HG02885 (cell line): ENCODE results near the gene COPG2.
"Not testable (repeated sequence)": the region's sequence is repeated elsewhere in the genome, so short reads cannot be mapped to it uniquely, and the experiment has no call there.

Experiments
- ATAC-seq: cut with Tn5 transposase; IDR thresholded peaks from one replicate; pipeline ENCODE4 v1.9.1; 2021; ENCODE audit warnings: mild to moderate bottlenecking; ENCODE audit not compliant: unreplicated experiment, poor library complexity

Gene COPG2, protein sequence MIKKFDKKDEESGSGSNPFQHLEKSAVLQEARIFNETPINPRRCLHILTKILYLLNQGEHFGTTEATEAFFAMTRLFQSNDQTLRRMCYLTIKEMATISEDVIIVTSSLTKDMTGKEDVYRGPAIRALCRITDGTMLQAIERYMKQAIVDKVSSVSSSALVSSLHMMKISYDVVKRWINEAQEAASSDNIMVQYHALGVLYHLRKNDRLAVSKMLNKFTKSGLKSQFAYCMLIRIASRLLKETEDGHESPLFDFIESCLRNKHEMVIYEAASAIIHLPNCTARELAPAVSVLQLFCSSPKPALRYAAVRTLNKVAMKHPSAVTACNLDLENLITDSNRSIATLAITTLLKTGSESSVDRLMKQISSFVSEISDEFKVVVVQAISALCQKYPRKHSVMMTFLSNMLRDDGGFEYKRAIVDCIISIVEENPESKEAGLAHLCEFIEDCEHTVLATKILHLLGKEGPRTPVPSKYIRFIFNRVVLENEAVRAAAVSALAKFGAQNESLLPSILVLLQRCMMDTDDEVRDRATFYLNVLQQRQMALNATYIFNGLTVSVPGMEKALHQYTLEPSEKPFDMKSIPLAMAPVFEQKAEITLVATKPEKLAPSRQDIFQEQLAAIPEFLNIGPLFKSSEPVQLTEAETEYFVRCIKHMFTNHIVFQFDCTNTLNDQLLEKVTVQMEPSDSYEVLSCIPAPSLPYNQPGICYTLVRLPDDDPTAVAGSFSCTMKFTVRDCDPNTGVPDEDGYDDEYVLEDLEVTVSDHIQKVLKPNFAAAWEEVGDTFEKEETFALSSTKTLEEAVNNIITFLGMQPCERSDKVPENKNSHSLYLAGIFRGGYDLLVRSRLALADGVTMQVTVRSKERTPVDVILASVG

DNA sequence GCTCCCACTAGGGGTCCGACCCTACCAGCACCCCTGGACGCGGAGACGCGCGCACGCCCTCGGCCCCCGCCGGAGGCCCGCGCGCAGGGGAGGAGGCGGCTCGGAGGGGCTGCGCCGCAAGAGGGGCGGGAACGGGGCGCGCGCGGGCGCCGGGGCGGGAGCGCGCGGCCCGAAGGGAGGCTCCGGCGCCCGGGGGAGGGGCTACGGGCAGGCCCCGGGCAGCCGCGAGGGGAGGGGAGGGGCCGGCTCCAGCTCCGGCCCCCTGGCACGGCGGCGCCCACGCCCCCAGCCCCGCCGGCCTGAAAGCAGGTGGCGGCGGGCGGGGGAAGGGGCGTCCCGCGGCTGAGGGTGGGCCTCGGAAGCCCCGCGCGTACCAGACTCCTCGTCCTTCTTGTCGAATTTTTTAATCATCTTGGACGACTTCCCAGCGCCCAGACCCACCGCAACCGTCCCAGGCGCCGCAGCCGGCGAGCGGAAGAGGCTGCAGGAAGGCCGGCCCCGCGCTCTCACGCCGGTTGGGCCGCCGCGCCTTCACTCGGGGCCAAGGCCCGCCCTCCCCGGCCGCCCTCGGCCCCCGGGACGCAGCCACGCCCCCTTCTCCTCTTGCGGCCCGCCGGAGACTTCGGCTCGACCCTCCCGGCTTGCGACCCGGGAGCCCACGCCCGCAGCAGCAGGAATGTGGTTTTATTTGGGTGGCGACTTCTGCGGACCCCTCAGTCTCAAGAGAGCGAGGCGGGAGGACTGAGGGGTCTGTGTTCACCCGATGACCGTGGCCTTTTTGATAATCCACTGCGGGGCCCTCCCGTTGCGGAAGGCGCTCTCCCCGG is at the start of gene COPG2:
COPG2 (minus strand) TSS at position 491 of the 827 bp plus-strand sequence; CDS start at position 411, 80 bp downstream.
- peak; percentile 95 for ATAC-seq

DNA sequence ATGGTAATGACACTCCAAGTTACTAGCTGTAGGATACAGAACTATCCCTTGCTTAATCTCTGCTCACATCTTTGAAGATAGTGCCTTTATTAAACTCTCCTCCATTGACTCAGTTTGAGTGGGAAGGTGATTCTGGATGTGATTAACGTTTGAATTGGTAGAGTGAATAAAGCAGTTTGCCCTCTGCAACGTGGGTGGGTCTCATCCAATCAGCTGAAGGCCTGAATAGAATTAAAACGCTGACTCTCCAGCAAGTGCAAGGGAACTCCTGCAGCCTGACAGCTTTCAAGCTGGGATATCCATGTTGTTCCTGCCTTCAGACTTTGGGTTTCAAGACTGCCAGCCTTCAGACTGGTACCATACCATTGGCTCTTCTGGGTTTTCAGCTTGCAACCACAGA is 43.9 kb upstream of the COPG2 start:
- ATAC-seq = no peak

DNA sequence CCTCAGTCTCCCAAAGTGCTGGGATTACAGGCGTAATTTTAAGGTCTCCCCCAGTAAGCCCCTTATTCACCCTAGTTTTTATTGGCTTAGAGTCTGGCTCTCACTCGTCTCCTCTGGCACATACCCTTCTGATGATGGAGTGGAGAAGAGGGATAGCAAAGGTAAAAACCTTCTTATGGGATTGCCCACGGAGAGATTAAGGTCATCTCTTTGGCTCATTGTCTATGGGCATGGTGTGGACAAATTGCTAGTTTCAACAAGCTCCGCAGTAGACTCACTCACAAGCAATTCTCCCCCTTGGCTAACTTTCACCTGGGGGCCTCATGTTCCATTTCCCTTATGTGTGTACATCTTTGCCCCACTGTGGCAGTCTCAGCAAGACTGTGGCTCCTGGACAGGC is 40.2 kb upstream of the COPG2 start:
- ATAC-seq = no peak

DNA sequence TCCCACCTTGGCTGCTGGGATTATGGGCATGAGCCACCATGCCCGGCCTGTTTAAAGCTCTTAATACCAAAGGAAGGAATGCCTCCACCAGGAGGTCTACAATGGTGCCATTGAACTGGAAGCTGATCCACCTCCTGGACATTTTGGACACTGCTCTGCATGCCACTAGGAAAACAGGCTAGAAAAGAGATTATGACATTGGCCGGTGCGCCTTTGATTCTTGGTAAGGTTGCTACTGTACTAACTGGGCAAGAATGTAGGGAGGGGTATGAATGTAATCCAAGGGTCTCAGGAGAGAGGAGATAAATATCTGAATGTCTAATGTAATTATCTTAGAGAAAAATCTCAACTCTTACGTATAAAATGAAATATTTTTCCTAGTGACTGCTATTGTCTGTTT is 39.5 kb upstream of the COPG2 start:
- no peak for ATAC-seq

DNA sequence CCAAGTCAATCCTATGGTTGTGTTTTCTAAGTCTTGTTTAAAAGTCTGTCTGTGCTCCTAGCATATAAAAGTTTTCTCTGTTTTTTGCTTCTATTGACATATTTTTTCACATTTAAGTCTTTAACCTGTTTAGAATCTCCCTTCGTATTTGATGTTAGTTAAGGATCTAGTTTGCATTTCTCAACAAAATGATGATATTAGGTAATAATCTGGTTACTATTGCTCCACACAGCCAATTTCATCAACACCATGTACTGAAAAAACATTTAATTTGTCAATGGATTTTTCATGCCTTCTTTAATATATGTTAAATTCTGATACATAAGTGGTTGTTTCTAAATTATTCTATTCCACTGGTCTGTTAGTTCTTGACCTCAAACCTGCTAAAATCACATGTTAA is 35.3 kb upstream of the COPG2 start:
- no peak for ATAC-seq

DNA sequence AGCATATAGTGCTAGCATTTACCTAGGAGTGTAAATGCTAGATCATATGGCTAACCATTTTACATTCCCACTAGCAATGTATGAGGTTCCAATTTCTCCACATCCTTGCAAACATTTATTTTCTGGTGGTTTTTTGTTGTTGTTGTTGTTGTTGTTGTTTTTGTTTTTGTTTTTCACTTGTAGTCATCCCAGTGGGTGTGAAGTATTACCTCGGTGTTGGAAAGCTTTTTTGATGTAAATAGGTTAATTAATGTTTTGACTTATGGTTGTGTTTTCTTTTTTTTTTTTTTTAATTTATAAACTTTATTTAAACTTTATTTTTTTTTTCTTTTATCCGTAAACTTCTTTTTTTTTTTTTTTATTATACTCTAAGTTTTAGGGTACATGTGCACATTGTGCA is 33.1 kb upstream of the COPG2 start:
- ATAC-seq = no peak

DNA sequence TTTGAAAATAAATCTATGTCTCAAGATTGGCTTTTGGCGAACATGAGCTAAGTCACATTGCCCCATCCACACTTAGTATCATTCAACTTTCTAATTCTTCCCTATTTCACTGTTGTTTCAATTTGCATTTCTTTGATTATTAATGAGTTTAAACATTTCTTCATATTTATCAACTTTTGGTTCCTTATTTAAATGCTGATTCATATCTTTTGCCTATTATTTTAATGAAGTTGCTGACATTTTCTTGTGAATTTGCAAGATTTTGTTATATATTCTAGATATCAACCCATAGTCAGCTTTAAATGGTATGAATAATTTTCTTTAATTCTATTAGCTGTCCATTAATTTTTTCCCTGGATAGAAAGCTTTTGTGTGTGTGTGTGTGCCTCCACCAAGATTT is 32.2 kb upstream of the COPG2 start:
- no peak for ATAC-seq

DNA sequence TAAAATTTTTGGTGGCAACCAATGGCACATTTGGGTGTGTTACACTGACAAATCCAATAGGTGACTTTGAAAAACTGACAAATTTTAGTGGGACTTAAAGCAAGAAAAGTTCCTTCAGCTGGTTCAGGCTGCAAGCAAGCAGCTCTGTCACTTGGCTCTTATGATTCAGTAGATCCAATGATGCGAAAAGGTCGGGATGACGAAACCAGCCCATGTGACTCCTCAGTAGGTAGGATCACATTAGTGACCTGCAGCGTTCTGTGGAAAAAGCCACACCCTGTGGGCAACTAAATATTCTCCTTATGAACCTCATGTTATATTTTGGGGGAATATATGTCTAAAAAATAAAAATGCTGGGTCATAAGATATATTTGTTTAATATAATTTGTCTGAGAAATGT is 31.1 kb upstream of the COPG2 start:
- ATAC-seq = no peak

DNA sequence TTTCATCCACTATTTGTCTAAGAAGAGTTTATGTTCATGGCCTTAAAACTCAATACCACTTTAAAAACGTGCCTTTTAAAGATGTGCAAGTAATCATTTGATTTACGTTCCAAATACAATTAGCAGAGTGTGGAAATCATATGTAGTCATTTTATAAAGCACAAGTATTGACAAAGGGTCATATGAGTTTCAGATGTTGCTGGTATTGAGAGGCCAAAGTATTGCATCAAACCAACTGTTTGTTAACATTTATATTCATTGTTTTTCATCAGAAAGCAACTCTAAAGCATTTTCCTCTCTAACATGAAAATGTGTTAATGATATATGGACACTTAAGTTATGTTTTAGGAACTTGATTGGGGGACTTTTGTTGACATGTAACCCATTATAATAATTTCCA is 29.3 kb upstream of the COPG2 start:
- no peak for ATAC-seq

DNA sequence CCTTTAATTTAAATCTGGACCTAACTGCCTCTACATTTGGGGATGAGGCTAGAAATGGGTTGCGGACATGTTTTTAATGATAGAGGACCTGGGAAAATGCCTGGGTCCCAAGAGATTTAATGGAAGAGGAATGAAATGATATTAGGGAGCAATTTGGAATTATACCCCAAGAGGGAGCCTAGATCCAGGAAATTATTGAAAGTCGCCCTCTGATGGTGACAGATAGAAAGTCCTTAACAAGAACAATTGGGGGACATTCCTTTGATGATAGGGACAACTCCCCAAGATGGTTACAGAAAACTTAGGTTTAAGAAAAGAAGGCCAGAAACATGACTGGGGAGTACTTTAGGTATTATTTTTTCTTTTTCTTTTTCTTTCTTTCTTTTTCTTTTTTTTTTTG is 27.3 kb upstream of the COPG2 start:
- no peak for ATAC-seq

DNA sequence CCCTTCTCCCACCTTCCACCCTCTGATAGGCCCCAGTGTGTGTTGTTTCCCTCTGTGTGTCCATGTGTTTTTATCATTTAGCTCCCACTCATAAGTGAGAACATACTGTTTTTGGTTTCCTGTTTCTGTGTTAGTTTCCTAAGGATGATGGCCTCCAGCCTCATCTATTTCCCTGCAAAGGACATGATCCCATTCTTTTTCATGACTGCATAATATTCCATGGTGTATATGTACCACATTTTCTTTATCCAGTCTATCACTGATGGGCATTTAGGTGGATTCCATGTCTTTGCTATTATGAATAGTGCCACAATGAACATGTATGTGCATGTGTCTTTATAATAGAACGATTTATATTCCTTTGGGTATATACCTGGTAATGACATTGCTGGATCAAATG is 23.8 kb upstream of the COPG2 start:
- ATAC-seq = not testable (repeated sequence)

DNA sequence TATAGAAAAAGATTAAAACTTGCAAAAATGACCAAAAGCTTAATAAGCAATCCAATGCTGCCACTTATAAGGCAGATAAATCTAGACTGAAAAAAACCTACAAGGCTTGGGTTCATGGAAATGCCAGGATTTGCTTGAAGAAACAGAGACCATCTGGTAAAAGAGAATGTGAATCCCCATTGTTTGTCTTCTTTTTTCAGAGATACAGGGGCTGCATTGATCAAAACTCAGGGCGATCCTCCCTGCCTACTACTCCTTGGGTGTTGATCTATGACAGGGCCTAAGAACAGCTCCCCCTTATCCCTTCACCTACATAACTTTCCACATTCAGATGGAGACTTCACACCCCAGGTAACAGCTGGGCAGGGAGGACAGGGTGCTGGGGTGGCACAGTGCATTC is 21.1 kb upstream of the COPG2 start:
- no peak for ATAC-seq

DNA sequence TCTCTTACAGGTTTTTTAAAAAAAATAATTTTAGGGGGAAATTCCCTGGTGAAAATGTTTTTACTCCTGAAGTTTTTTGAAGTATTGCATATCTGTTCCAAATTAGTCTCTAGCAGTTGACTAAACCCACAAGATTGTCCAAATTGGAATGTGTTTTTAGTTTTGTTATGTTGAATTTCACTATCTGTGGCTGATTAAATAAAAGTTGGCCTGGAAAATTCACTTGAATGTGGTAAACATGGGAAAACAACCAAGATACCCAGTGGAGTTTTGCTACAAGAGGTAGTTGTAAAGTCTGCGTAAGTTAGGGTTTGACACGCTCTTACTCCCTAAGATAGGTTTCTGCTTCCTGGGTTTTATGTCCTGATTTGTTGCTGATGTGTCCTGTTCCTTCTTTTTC is 14.5 kb upstream of the COPG2 start:
- no peak for ATAC-seq

DNA sequence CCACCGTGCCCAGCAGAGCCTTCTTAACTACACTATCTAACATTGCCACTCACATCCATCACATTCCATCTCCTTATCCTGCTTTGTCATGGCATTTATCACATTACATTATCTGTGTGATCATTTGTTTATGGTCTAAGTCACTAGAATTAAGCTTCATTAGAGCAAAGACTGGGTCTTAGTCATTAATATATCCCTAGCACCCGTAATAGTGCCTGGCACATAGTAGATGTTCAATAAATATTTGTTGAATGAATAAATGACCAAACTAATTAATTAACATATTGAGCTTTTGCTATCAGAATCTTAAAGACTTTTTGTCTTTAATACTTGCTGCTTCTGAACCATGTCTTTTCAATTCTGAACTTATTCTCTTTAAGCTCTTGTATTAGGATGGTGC is 5.9 kb upstream of the COPG2 start:
- no peak for ATAC-seq

DNA sequence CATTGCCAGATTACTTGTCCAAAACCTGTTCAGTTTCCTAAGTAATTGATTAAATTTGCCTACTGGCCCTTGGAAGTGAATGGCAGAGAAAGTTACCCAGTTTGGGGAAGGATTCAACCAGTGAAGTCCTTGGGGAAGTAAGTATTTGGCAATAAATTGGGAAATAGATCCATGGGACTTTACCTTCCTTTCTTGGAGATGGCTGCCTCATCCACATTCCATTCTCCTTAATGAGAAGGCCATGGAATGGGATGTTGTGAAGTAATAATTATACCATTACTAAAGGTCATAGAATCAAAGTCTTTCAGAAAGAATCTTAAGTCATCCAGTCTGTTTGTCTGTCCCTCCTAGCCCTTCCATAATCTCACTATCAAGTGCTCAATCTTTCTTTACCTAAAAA is 4.5 kb upstream of the COPG2 start:
- no peak for ATAC-seq

DNA sequence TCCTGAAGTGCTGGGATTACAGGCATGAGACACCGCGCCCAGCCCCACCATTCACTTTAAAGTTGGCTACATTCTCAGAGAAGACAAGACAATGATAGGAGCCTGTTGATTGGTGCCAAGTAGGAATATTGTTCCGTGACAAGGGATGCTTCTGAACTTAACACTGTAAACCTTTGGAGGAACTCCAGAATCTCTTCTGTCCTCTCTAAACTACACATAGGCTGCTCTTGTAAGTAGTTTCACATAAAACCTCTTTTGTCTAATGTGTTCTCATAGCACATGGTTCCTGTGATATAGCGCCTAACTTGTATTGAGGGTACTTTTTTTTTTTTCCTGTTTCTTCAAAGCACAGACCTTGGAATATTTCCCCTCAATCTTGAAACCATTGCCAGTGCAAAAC is 3.6 kb upstream of the COPG2 start:
- ATAC-seq = no peak

DNA sequence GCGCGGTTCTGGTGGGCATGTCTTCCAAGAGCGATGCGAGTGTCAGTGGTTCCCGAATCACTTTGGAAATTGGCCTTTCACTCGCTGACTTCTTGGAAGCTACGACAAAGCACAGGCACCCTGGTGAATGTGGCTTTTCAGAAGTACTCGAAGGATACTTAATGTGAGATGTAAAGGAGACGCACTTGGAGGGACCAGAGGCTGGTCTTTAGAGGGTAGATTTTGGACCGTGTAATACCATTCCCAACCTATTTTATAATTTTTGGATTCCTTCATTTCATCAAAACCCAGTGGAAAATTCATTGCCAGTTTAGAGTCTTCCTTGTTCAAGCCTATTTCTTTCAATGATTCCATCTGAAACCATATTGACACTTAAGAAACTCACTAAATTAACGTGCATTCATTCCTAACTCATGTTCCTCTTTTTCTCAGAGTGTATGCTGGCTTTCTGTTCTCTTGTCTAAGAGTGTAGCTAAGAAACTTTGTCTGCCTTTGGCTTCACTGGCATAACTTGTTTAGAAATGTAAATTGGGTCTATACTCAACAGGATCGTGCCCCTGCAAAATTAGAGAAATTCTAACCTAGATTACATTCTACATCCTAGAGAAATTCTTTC is 645 bp upstream of the COPG2 start:
- ATAC-seq = no peak

DNA sequence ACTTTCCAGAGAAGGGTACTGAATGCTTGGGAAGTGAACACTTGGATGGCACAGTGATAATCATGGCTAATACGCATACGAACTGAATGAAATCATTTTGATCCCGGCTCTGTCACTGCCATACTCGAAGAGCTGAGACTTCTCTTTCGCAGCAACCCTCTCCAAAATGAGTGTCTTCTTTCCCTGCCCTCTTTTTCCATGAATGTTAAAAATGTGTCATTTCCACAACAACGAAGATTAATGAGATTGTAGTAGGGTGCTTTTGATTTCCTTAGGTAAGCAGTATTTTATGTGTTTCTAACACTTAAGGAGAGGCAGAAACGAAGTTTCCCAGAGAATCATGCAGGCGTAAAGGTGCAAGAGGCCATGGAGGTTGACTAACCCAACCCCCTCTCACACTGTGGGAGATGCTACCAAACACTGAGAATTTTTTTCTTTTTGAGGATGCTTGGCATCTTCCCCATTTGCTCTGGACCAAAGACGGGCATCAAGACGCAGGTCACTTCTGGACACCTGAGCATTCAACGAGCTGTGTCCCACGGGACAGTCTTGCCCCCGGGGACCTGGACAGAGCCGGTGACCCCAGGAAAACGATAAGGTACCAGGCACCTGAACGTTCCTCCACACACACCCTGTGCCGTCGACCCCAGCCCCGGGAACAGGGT is 823 bp downstream of the COPG2 start:
- peak; percentile 1 for ATAC-seq

DNA sequence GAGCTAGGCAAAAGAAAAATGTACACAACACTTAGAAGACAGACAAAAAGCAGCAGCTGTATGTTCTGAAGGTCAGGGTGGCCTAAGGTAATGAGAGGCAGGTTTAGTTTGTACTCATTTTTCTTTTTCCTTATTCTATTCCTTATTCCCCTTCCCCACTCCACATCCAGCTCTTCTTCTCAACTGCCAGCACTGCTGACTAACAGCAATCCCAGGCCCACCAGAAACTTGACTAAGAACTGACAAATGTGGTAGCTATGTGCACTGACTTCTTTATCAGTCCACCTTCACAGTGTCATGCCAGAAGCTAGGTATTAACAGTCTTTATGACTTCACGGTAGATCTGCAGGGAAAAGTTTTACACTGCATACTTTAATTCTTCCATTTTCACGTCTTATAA is 6.1 kb downstream of the COPG2 start:
- ATAC-seq = no peak

DNA sequence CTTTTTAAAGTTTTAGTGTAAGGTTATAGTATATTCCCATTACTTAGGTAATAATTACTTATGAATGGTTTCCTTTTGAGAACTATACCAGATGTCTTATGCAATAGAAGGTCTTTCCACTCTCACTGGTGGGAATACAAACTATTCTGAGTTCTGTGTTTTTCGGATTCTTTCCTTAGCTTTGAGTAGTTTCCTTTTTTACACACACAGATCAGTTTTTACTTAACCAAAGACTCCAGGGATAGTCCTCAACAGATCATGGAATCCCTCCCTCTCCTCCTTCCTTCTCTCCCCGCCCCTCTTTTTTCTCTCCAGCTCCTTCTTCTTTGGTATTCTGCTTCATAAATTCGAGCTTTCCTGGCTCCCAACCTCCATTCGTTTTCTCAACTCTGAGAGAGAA is 13.3 kb downstream of the COPG2 start:
- ATAC-seq = no peak
